Right lobe of liver (tissue), 6 donors: ENCODE results near the gene NT5C1A. TPM values are rescaled to one million over a fixed set of nuclear protein-coding genes. Genes with fewer than 3 reads are reported as not detected.

ENCODE experiments used
- ATAC-seq, 4 donors: fragments of 200-7000 bp; cut with Tn5 transposase; one replicate each; pipeline ENCODE4 v1.9.1; 2020; ENCODE audit warnings: mild to moderate bottlenecking in 4 of 4, moderate library complexity in 4 of 4
- DNase-seq, 3 donors: peaks; one replicate each; pipeline ENCODE4 v3.0.0-alpha.2; 2020
- H3K27ac ChIP-seq, 3 donors: fragments of 200-600 bp; one replicate each; pipeline ENCODE4 v1.8.0; 2022
- H3K27me3 ChIP-seq, 2 donors: fragments of 200-600 bp; one replicate each; pipeline ENCODE4 v1.8.0; 2022
- H3K36me3 ChIP-seq, 4 donors: fragments of 200-600 bp; sonication (generic) in 1 of 4; one replicate each; pipeline versions ENCODE4 v1.5.1 to v1.8.0; 2017 to 2022; ENCODE audit warnings: control low read depth in 1 of 4
- H3K4me1 ChIP-seq, 4 donors: fragments of 200-600 bp; sonication (generic) in 1 of 4; one replicate each; pipeline versions ENCODE4 v1.5.1 to v1.8.0; 2017 to 2022; ENCODE audit warnings: control low read depth in 1 of 4
- H3K4me3 ChIP-seq, 3 donors: fragments of 200-600 bp; one replicate each; pipeline ENCODE4 v1.8.0; 2022
- H3K9me3 ChIP-seq, 4 donors: fragments of 200-600 bp; sonication (generic) in 1 of 4; one replicate each; pipeline versions ENCODE4 v1.5.1 to v1.8.0; 2017 to 2022; ENCODE audit warnings: control low read depth in 1 of 4
- CTCF ChIP-seq, 4 donors: fragments of 200-600 bp in 3 of 4; fragments of 450-650 bp in 1 of 4; IDR thresholded peaks; one replicate each; pipeline versions ENCODE4 v1.5.1 to v1.8.0; 2016 to 2022; ENCODE audit warnings: antibody characterized with exemption in 4 of 4, mild to moderate bottlenecking in 2 of 4
- POLR2A ChIP-seq: fragments of 450-650 bp; IDR thresholded peaks from one replicate; pipeline ENCODE4 v1.6.1; 2017; ENCODE audit warnings: antibody characterized with exemption, mild to moderate bottlenecking
- WGBS: methylation state at CpG from one replicate; pipeline ENCODE4 v1.1.6; 2018; ENCODE audit warnings: low coverage, low lambda C conversion rate; ENCODE audit not compliant: insufficient coverage; ENCODE audit errors: missing lambda C conversion rate; 5-methylcytosine and 5-hydroxymethylcytosine counted together
- intact Hi-C, 2 donors: fragments of 100-400 bp; cut with DNase I; formaldehyde crosslinking; loops; one replicate each; pipeline versions ENCODE4 v1.11.2 to v1.14.1; 2022
- total RNA-seq, 6 experiments: library from RNA; depleted of rRNA in 2 of 6; stranded (reverse); fragments of >200 nt in 2 of 6; fragmentation: NEBNext Ultra II Directional in 3 of 6; extraction: Animal tissue kit (Norgen Biotek cat#: 25700) in 3 of 6; gene quantifications; one replicate each; pipeline versions ENCODE4 v1.1.0 to v1.2.4, GENCODE V29; 2016 to 2023
- donor health status: DM: no; HTN: yes; CAD: no.
- donor health status: DM: no; HTN: no; CAD: no.
- donor health status: DM: no; HTN: no; CAD: no.
- donor health status: DM: no; HTN: yes; CAD: no.
- donor health status: DM: no; HTN: yes; CAD: no.

Gene NT5C1A
- total RNA-seq, 6 experiments from 2014 or later = not detected

GRCh38 chr1:39656391-39656790, 15.5 kb downstream of the NT5C1A start:
- Histone ChIP-seq H3K9me3 (no peaks in the 10 kb centered on the region), H3K36me3 (no peaks in the 10 kb centered on the region), H3K27ac (no peak overlapping the region), H3K4me3 (no peak overlapping the region), H3K27me3 (no peaks in the 10 kb centered on the region), H3K4me1 (no peaks in the 10 kb centered on the region)
- ATAC-seq = no peak
- intact Hi-C loops = loop anchor here (10.0 kb wide), 1 partner anchor 52 kb away; no protein-coding TSS in a partner anchor
- 83% methylated on average over 2 of the region's 2 CpGs for WGBS
- DNase-seq = no peak
- TF ChIP-seq POLR2A (no peak), CTCF (IDR thresholded peaks at IDR 0.05) (no peak)

GRCh38 chr1:39655578-39656268, 16.2 kb downstream of the NT5C1A start:
- Histone ChIP-seq H3K27ac (no peak overlapping the region), H3K36me3 (no peaks in the 10 kb centered on the region), H3K4me1 (no peaks in the 10 kb centered on the region), H3K27me3 (no peaks in the 10 kb centered on the region), H3K9me3 (no peaks in the 10 kb centered on the region), H3K4me3 (no peak overlapping the region)
- no peak for ATAC-seq
- no peak for TF ChIP-seq POLR2A
- TF ChIP-seq CTCF (IDR thresholded peaks at IDR 0.05) = no peak
- DNase-seq = no peak
- WGBS = 67% methylated on average over 2 of the region's 5 CpGs
- intact Hi-C loops = loop anchor here (10.0 kb wide), 1 partner anchor 51 kb away; no protein-coding TSS in a partner anchor

GRCh38 chr1:39654291-39654690, 17.6 kb downstream of the NT5C1A start:
- TF ChIP-seq CTCF (IDR thresholded peaks at IDR 0.05) (no peak), POLR2A (no peak)
- no peaks in the 10 kb centered on the region for H3K27me3 ChIP-seq
- no peaks in the 10 kb centered on the region for H3K4me1 ChIP-seq
- H3K9me3 ChIP-seq = no peaks in the 10 kb centered on the region
- WGBS = 71% methylated on average over 6 of the region's 7 CpGs
- intact Hi-C loops = loop anchor here (10.0 kb wide), 1 partner anchor 49 kb away; no protein-coding TSS in a partner anchor
- no peak overlapping the region for H3K4me3 ChIP-seq
- ATAC-seq (no peak), DNase-seq (no peak)
- H3K36me3 ChIP-seq = no peaks in the 10 kb centered on the region
- no peak overlapping the region for H3K27ac ChIP-seq

GRCh38 chr1:39653546-39654031, 18.3 kb downstream of the NT5C1A start:
- WGBS = 4% methylated on average over 7 of the region's 8 CpGs

More at GRCh38 chr1:39653546-39654031, 18.3 kb downstream of the NT5C1A start:
- peak in 2 of 3 donors; percentile 72 to 74 for DNase-seq
- H3K4me3 ChIP-seq = no peak overlapping the region
- no peak for TF ChIP-seq POLR2A
- peak; percentile 74 to 94 (median 90) for TF ChIP-seq CTCF (IDR thresholded peaks at IDR 0.05)
- no peaks in the 10 kb centered on the region for H3K9me3 ChIP-seq
- ATAC-seq = peak; percentile 83 to 92 (median 89)
- intact Hi-C loops = loop anchor here (10.0 kb wide), 1 partner anchor 49 kb away; no protein-coding TSS in a partner anchor
- H3K27me3 ChIP-seq = no peaks in the 10 kb centered on the region
- H3K36me3 ChIP-seq = no peaks in the 10 kb centered on the region
- no peak overlapping the region for H3K27ac ChIP-seq
- no peaks in the 10 kb centered on the region for H3K4me1 ChIP-seq
